GM12878 (cell line): Measurements from ENCODE around the gene FKTN. TPM values are rescaled to one million over a fixed set of nuclear protein-coding genes. Genes with fewer than 3 reads are reported as not detected.

Experiments
- ATAC-seq: fragments of 200-7000 bp; cut with Tn5 transposase; 3 replicates; pipeline ENCODE4 v1.9.1; 2020; ENCODE audit warnings: mild to moderate bottlenecking, moderate library complexity
- BruUV-seq: library from RNA; stranded (reverse); fragments of 400-500 nt; replicated peaks from 2 replicates; lab custom pipeline; 2021; lab: Mats Ljungman, UMichigan
- CTCF ChIA-PET: fragments of 300-600 bp; sonication (Branson Sonifier 250); formaldehyde crosslinking; extraction: SDS; loops from one replicate; lab custom pipeline; 2021; ENCODE audit warnings: inconsistent platforms; lab: Yijun Ruan, JAX
- POLR2A ChIA-PET: fragments of 350-600 bp; formaldehyde crosslinking; extraction: SDS; loops from one replicate; lab custom pipeline; 2021; ENCODE audit warnings: inconsistent platforms; lab: Charles Lee
- RAD21 ChIA-PET: fragments of 300-600 bp; sonication (Branson Sonifier 250); formaldehyde crosslinking; loops from one replicate; lab custom pipeline; 2023; ENCODE audit warnings: antibody characterized with exemption; ENCODE audit not compliant: unreplicated experiment; lab: Charles Lee
- SMC1A ChIA-PET: fragments of 300-600 bp; sonication (Branson Sonifier 250); formaldehyde crosslinking; loops from one replicate; lab custom pipeline; 2023; ENCODE audit not compliant: unreplicated experiment, uncharacterized antibody; lab: Charles Lee
- DNase-seq: peaks from one replicate; pipeline ENCODE4 v3.0.0-alpha.2; 2011; ENCODE audit warnings: low read depth, low spot score
- FAIRE-seq: peaks from 3 replicates; lab custom pipeline; 2011; peaks lifted over from hg19 to GRCh38; lab: Jason Lieb, UNC
- H2AFZ ChIP-seq: 2 replicates; pipeline ENCODE4 v1.6.0; 2011; ENCODE audit warnings: low read depth, low read length, control low read depth; ENCODE audit not compliant: control insufficient read depth
- H3K27ac ChIP-seq: 2 replicates; pipeline ENCODE4 v1.5.1; 2011; ENCODE audit warnings: control low read depth; ENCODE audit not compliant: control insufficient read depth, insufficient read depth
- H3K27me3 ChIP-seq, 2 experiments: replicated peaks in 1 of 2; 2 replicates each; pipeline versions ENCODE4 v1.6.0 to v1.6.1; 2011; ENCODE audit warnings: low read length in 1 of 2; ENCODE audit not compliant: control insufficient read depth in 2 of 2, insufficient read depth in 2 of 2
- H3K36me3 ChIP-seq, 2 experiments: 2 replicates each; pipeline ENCODE4 v1.5.1; 2011; ENCODE audit warnings: low read length in 1 of 2; ENCODE audit not compliant: control insufficient read depth in 2 of 2, insufficient read depth in 2 of 2
- H3K4me1 ChIP-seq: 2 replicates; pipeline ENCODE4 v1.6.1; 2011; ENCODE audit warnings: mild to moderate bottlenecking, low read length, moderate library complexity, mixed read lengths; ENCODE audit not compliant: control insufficient read depth, insufficient read depth
- H3K4me2 ChIP-seq: 2 replicates; pipeline ENCODE4 v1.6.0; 2011; ENCODE audit warnings: control low read depth; ENCODE audit not compliant: control insufficient read depth, insufficient read depth
- H3K4me3 ChIP-seq: fragments of 200-600 bp; sonication (generic); 2 replicates; pipeline ENCODE4 v1.5.1; 2016
- H3K79me2 ChIP-seq: 2 replicates; pipeline ENCODE4 v1.6.0; 2011; ENCODE audit warnings: low read length; ENCODE audit not compliant: control insufficient read depth, insufficient read depth
- H3K9ac ChIP-seq: 2 replicates; pipeline ENCODE4 v1.8.0; 2011; ENCODE audit warnings: low read length, control low read depth, mixed read lengths; ENCODE audit not compliant: control insufficient read depth, insufficient read depth
- H3K9me3 ChIP-seq: replicated peaks from 3 replicates; pipeline ENCODE4 v1.5.1; 2011; ENCODE audit warnings: mild to moderate bottlenecking, low read length; ENCODE audit not compliant: control insufficient read depth, insufficient read depth
- H4K20me1 ChIP-seq: 2 replicates; pipeline ENCODE4 v1.6.0; 2011; ENCODE audit not compliant: control insufficient read depth, insufficient read depth
- BHLHE40 ChIP-seq, 2 experiments: fragments of 450-650 bp in 1 of 2; IDR thresholded peaks; 2 replicates each; pipeline ENCODE4 v1.6.1; 2011 to 2017; ENCODE audit warnings: low read depth in 2 of 2, borderline replicate concordance in 1 of 2, improper control_type of control experiment in 1 of 2, low read length in 1 of 2, mild to moderate bottlenecking in 1 of 2
- BMI1 ChIP-seq: fragments of 450-650 bp; IDR thresholded peaks from 2 replicates; pipeline ENCODE4 v1.6.1; 2016; ENCODE audit warnings: mild to moderate bottlenecking, moderate library complexity, borderline replicate concordance
- ELK1 ChIP-seq: IDR thresholded peaks from 2 replicates; pipeline ENCODE4 v1.6.1; 2012; ENCODE audit warnings: low read depth, low read length, improper control_type of control experiment
- ETV6 ChIP-seq, 2 experiments: fragments of 450-650 bp in 1 of 2; IDR thresholded peaks in 1 of 2; conservative IDR thresholded peaks in 1 of 2; 2 replicates each; pipeline ENCODE4 v1.6.1; 2014; ENCODE audit warnings: antibody characterized with exemption in 1 of 2, borderline replicate concordance in 1 of 2, low read depth in 1 of 2, mild to moderate bottlenecking in 1 of 2, moderate library complexity in 1 of 2
- FOXM1 ChIP-seq: IDR thresholded peaks from 2 replicates; pipeline ENCODE4 v1.6.1; 2012; ENCODE audit warnings: low read depth, mild to moderate bottlenecking, inconsistent platforms, low read length, moderate library complexity
- MEF2A ChIP-seq: IDR thresholded peaks from 2 replicates; pipeline ENCODE4 v1.6.1; 2011; ENCODE audit warnings: low read depth, mild to moderate bottlenecking, low read length, moderate library complexity; ENCODE audit not compliant: insufficient read depth
- MTA2 ChIP-seq: fragments of 450-650 bp; IDR thresholded peaks from 2 replicates; pipeline ENCODE4 v1.6.1; 2016; ENCODE audit warnings: low read depth, mild to moderate bottlenecking, moderate library complexity
- PBX3 ChIP-seq: IDR thresholded peaks from 2 replicates; pipeline ENCODE4 v1.6.1; 2011; ENCODE audit warnings: mild to moderate bottlenecking, low read depth, low read length, moderate library complexity; ENCODE audit not compliant: insufficient replicate concordance
- RAD51 ChIP-seq: fragments of 450-650 bp; IDR thresholded peaks from 2 replicates; pipeline ENCODE4 v1.6.1; 2016; ENCODE audit warnings: moderate library complexity, mild to moderate bottlenecking, inconsistent platforms
- SMC3 ChIP-seq: IDR thresholded peaks from 2 replicates; pipeline ENCODE4 v1.6.1; 2011; ENCODE audit warnings: low read length, improper control_type of control experiment, borderline replicate concordance
- SREBF1 ChIP-seq: IDR thresholded peaks from 2 replicates; pipeline ENCODE4 v1.6.1; 2012; ENCODE audit warnings: mild to moderate bottlenecking, low read length
- TCF3 ChIP-seq: IDR thresholded peaks from 2 replicates; pipeline ENCODE4 v1.6.1; 2012; ENCODE audit warnings: low read depth, mild to moderate bottlenecking, low read length, borderline replicate concordance; ENCODE audit not compliant: insufficient read depth
- WGBS: methylation state at CpG from one replicate; pipeline ENCODE4 v1.1.6; 2016; ENCODE audit warnings: low lambda C conversion rate; ENCODE audit not compliant: insufficient replicate concordance, insufficient coverage; ENCODE audit errors: missing lambda C conversion rate; 5-methylcytosine and 5-hydroxymethylcytosine counted together
- in situ Hi-C: fragments of 300-500 bp; cut with MboI; formaldehyde crosslinking; loops from 9 replicates; pipeline ENCODE4 v1.14.3; 2018; ENCODE audit warnings: mixed read lengths
- intact Hi-C: fragments of 100-400 bp; cut with micrococcal nuclease; formaldehyde crosslinking; loops from one replicate; pipeline ENCODE4 v1.14.2; 2022; ENCODE audit not compliant: unreplicated experiment
- polyA plus RNA-seq, 11 experiments: library from polyadenylated mRNA; depleted of rRNA in 4 of 11; unstranded in 6 of 11; stranded (reverse) in 5 of 11; fragments of >200 nt; fragmentation: Nextera tagmentation in 4 of 11; fragmentation: Illumina TruSeq in 1 of 11; extraction: Ambion mirVana in 4 of 11; extraction: Trizol in 1 of 11; gene quantifications; 1 replicate in 1 of 11; 2 replicates in 10 of 11; pipeline versions ENCODE4 v1.2.1 to v1.2.3, GENCODE V29; 2011 to 2016; ENCODE audit warnings: inconsistent platforms in 2 of 11, missing spikeins in 2 of 11, low read depth in 1 of 11
- total RNA-seq, 4 experiments: library from RNA; depleted of rRNA in 3 of 4; stranded (reverse); fragments of >200 nt in 3 of 4; fragmentation: Illumina TruSeq in 1 of 4; extraction: Trizol in 1 of 4; gene quantifications; 2 replicates each; pipeline versions ENCODE4 v1.2.1 to v1.2.3, GENCODE V29; 2013 to 2021

The FKTN gene
- total and polyA plus RNA-seq, 10 of the 15 experiments (the other 5 are each of a cell fraction or from before 2014, with no cell fraction given): 3.6 to 15.9 (median 10.6) TPM

DNA sequence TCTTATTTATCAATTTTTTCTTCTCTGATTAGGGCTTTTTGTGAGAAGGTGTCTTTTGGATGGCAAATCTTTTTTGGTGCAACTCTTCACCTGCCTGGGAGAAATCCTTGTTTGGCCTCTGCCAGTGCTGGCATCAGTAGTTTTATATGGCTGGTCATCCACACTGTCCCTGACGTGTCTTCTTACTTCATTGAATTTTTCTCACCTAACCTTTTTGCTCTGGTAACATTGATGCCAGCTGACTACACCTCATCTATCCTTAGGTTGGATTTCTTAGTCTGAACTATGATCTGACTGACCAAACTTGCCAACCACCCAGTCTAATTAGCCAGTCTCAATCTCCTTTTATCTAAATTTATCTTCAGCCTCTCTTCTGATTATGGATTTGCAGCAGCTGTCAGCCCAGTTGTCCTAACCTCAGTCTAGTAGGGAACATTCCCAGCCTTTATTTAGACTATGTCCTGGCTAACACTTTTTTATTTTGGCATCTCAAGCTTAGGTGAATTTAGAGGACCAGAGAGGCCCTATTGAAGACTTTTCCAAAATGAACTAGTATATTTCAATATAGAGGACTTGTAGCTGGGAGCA is 125.9 kb downstream of the FKTN start:
- intact Hi-C loops: no loop called here
- POLR2A ChIA-PET: no interaction called here

More for the DNA sequence above, 125.9 kb downstream of the FKTN start:
- no peak overlapping the region for H2AFZ ChIP-seq
- H3K9ac ChIP-seq: no peak overlapping the region
- ChIA-PET SMC1A (no interaction called here), RAD21 (interaction anchor here (0.5 kb wide), 1 partner anchor 95 kb away, joined by 4 read pairs; no protein-coding TSS in a partner anchor), CTCF (no interaction called here)
- no peaks in the 10 kb centered on the region for H4K20me1 ChIP-seq
- WGBS: 30% methylated on average over 1 of the region's 1 CpG
- no peaks in the 10 kb centered on the region for H3K79me2 ChIP-seq
- H3K4me3 ChIP-seq: no peak overlapping the region
- no peaks in the 10 kb centered on the region for H3K36me3 ChIP-seq
- H3K9me3 ChIP-seq: no peaks in the 10 kb centered on the region
- no peak for DNase-seq
- no peak overlapping the region for H3K4me2 ChIP-seq
- no peak for TF ChIP-seq FOXM1
- TF ChIP-seq BHLHE40 (IDR thresholded peaks at IDR 0.05; ENCODE audit: borderline replicate concordance in 1 of 2, low read depth in 2 of 2, low read length in 1 of 2): no peak
- TF ChIP-seq ELK1: no peak
- no peak for TF ChIP-seq BMI1
- TF ChIP-seq SMC3: no peak
- no peak for TF ChIP-seq PBX3
- no peak for TF ChIP-seq ETV6 (conservative IDR thresholded peaks at IDR 0.05 in 1 of 2, IDR thresholded peaks at IDR 0.05 in 1 of 2; ENCODE audit: borderline replicate concordance in 1 of 2, low read depth in 1 of 2)
- no peak for TF ChIP-seq MTA2
- no peak for TF ChIP-seq TCF3
- no peak for TF ChIP-seq RAD51
- no peak for TF ChIP-seq SREBF1
- TF ChIP-seq MEF2A: no peak
- in situ Hi-C loops: no loop called here
- no peak overlapping the region for H3K27ac ChIP-seq
- no peak for FAIRE-seq
- no peaks in the 10 kb centered on the region for H3K4me1 ChIP-seq
- H3K27me3 ChIP-seq: no peaks in the 10 kb centered on the region
- ATAC-seq: no peak
- no TSS peak for BruUV-seq
